ENCODE results near the gene SEL1L2. TPM values are rescaled to one million over a fixed set of nuclear protein-coding genes. Genes with fewer than 3 reads are reported as not detected.

The SEL1L2 gene
- total RNA-seq, 1 donor from 2014 or later = not detected

- no peak overlapping the region for H3K4me3 Mint-ChIP-seq
- no peak overlapping the region for H3K27ac Mint-ChIP-seq
- no peak for DNase-seq
- H3K4me1 Mint-ChIP-seq = no peaks in the 10 kb centered on the region
- no peaks in the 10 kb centered on the region for H3K9me3 Mint-ChIP-seq
- H3K27me3 Mint-ChIP-seq = no peaks in the 10 kb centered on the region
- H3K36me3 Mint-ChIP-seq (ENCODE audit: low read depth) = no peaks in the 10 kb centered on the region
- intact Hi-C loops (cut with micrococcal nuclease) = no loop called here
Observed at GRCh38 chr20:13910492-13910891, 79.9 kb downstream of the SEL1L2 start.

GRCh38 chr20:13909067-13909466 is 81.3 kb downstream of the SEL1L2 start:
- intact Hi-C loops (cut with micrococcal nuclease) = no loop called here
- Mint-ChIP-seq H3K36me3 (ENCODE audit: low read depth) (no peaks in the 10 kb centered on the region), H3K27me3 (no peaks in the 10 kb centered on the region), H3K4me3 (no peak overlapping the region), H3K4me1 (no peaks in the 10 kb centered on the region), H3K9me3 (no peaks in the 10 kb centered on the region), H3K27ac (no peak overlapping the region)
- no peak for DNase-seq

GRCh38 chr20:13904766-13905165 is 85.6 kb downstream of the SEL1L2 start:
- H3K27me3 Mint-ChIP-seq = no peaks in the 10 kb centered on the region
- H3K4me1 Mint-ChIP-seq = no peaks in the 10 kb centered on the region
- intact Hi-C loops (cut with micrococcal nuclease) = no loop called here
- peaks cover 3% of the 10 kb centered on the region for H3K9me3 Mint-ChIP-seq
- H3K36me3 Mint-ChIP-seq (ENCODE audit: low read depth) = no peaks in the 10 kb centered on the region
- DNase-seq = no peak
- no peak overlapping the region for H3K4me3 Mint-ChIP-seq
- H3K27ac Mint-ChIP-seq = no peak overlapping the region

- Mint-ChIP-seq H3K27ac (no peak overlapping the region), H3K4me3 (no peak overlapping the region), H3K9me3 (peaks cover 3% of the 10 kb centered on the region), H3K27me3 (no peaks in the 10 kb centered on the region), H3K36me3 (ENCODE audit: low read depth) (no peaks in the 10 kb centered on the region), H3K4me1 (no peaks in the 10 kb centered on the region)
- DNase-seq = no peak
- intact Hi-C loops (cut with micrococcal nuclease) = no loop called here
Observed at GRCh38 chr20:13900496-13900895, 89.9 kb downstream of the SEL1L2 start.

GRCh38 chr20:13898012-13898612 is 92.3 kb downstream of the SEL1L2 start:
- Mint-ChIP-seq H3K4me1 (no peaks in the 10 kb centered on the region), H3K4me3 (no peak overlapping the region), H3K36me3 (ENCODE audit: low read depth) (no peaks in the 10 kb centered on the region), H3K27ac (no peak overlapping the region), H3K27me3 (no peaks in the 10 kb centered on the region), H3K9me3 (peaks cover under 1% of the 10 kb centered on the region)
- intact Hi-C loops (cut with micrococcal nuclease) = no loop called here
- no peak for DNase-seq

GRCh38 chr20:13891575-13891974 is 98.8 kb downstream of the SEL1L2 start:
- no peaks in the 10 kb centered on the region for H3K36me3 Mint-ChIP-seq (ENCODE audit: low read depth)
- peaks cover 6% of the 10 kb centered on the region for H3K9me3 Mint-ChIP-seq
- intact Hi-C loops (cut with micrococcal nuclease) = no loop called here
- no peaks in the 10 kb centered on the region for H3K27me3 Mint-ChIP-seq
- no peaks in the 10 kb centered on the region for H3K4me1 Mint-ChIP-seq
- no peak overlapping the region for H3K27ac Mint-ChIP-seq
- no peak overlapping the region for H3K4me3 Mint-ChIP-seq
- no peak for DNase-seq

- no peaks in the 10 kb centered on the region for H3K36me3 Mint-ChIP-seq (ENCODE audit: low read depth)
- H3K27ac Mint-ChIP-seq = no peak overlapping the region
- H3K27me3 Mint-ChIP-seq = no peaks in the 10 kb centered on the region
- H3K9me3 Mint-ChIP-seq = no peaks in the 10 kb centered on the region
- no peaks in the 10 kb centered on the region for H3K4me1 Mint-ChIP-seq
- intact Hi-C loops (cut with micrococcal nuclease) = no loop called here
- no peak overlapping the region for H3K4me3 Mint-ChIP-seq
- DNase-seq = no peak
Observed at GRCh38 chr20:13884803-13885202, 105.6 kb downstream of the SEL1L2 start.

GRCh38 chr20:13883425-13883824 is 107.0 kb downstream of the SEL1L2 start:
- intact Hi-C loops (cut with micrococcal nuclease) = no loop called here
- DNase-seq = no peak
- H3K27ac Mint-ChIP-seq = no peak overlapping the region
- no peaks in the 10 kb centered on the region for H3K4me1 Mint-ChIP-seq
- H3K9me3 Mint-ChIP-seq = no peaks in the 10 kb centered on the region
- H3K4me3 Mint-ChIP-seq = no peak overlapping the region
- no peaks in the 10 kb centered on the region for H3K27me3 Mint-ChIP-seq
- no peaks in the 10 kb centered on the region for H3K36me3 Mint-ChIP-seq (ENCODE audit: low read depth)

GRCh38 chr20:13878566-13878965 is 111.8 kb downstream of the SEL1L2 start:
- Mint-ChIP-seq H3K9me3 (no peaks in the 10 kb centered on the region), H3K4me3 (no peak overlapping the region), H3K36me3 (ENCODE audit: low read depth) (no peaks in the 10 kb centered on the region), H3K27ac (no peak overlapping the region), H3K4me1 (no peaks in the 10 kb centered on the region), H3K27me3 (no peaks in the 10 kb centered on the region)
- intact Hi-C loops (cut with micrococcal nuclease) = no loop called here
- no peak for DNase-seq

GRCh38 chr20:13877793-13878192 is 112.6 kb downstream of the SEL1L2 start:
- no peak for DNase-seq
- no peaks in the 10 kb centered on the region for H3K27me3 Mint-ChIP-seq
- no peak overlapping the region for H3K27ac Mint-ChIP-seq
- intact Hi-C loops (cut with micrococcal nuclease) = no loop called here
- H3K36me3 Mint-ChIP-seq (ENCODE audit: low read depth) = no peaks in the 10 kb centered on the region
- H3K9me3 Mint-ChIP-seq = no peaks in the 10 kb centered on the region
- no peak overlapping the region for H3K4me3 Mint-ChIP-seq
- H3K4me1 Mint-ChIP-seq = no peaks in the 10 kb centered on the region

GRCh38 chr20:13875265-13875811 is 115.1 kb downstream of the SEL1L2 start:
- no peak for DNase-seq
- no peaks in the 10 kb centered on the region for H3K4me1 Mint-ChIP-seq
- no peak overlapping the region for H3K27ac Mint-ChIP-seq
- H3K27me3 Mint-ChIP-seq = no peaks in the 10 kb centered on the region
- H3K9me3 Mint-ChIP-seq = no peaks in the 10 kb centered on the region
- no peak overlapping the region for H3K4me3 Mint-ChIP-seq
- no peaks in the 10 kb centered on the region for H3K36me3 Mint-ChIP-seq (ENCODE audit: low read depth)
- intact Hi-C loops (cut with micrococcal nuclease) = no loop called here

GRCh38 chr20:13874394-13875157 is 115.8 kb downstream of the SEL1L2 start:
- H3K4me3 Mint-ChIP-seq = no peak overlapping the region
- no peaks in the 10 kb centered on the region for H3K4me1 Mint-ChIP-seq
- intact Hi-C loops (cut with micrococcal nuclease) = no loop called here

GRCh38 chr20:13873831-13874230 is 116.6 kb downstream of the SEL1L2 start:
- Mint-ChIP-seq H3K27me3 (no peaks in the 10 kb centered on the region), H3K36me3 (ENCODE audit: low read depth) (no peaks in the 10 kb centered on the region), H3K27ac (no peak overlapping the region), H3K4me3 (no peak overlapping the region), H3K4me1 (no peaks in the 10 kb centered on the region), H3K9me3 (no peaks in the 10 kb centered on the region)
- intact Hi-C loops (cut with micrococcal nuclease) = no loop called here
- no peak for DNase-seq

More at GRCh38 chr20:13874394-13875157, 115.8 kb downstream of the SEL1L2 start:
- no peaks in the 10 kb centered on the region for H3K9me3 Mint-ChIP-seq
- H3K27me3 Mint-ChIP-seq = no peaks in the 10 kb centered on the region
- no peaks in the 10 kb centered on the region for H3K36me3 Mint-ChIP-seq (ENCODE audit: low read depth)
- no peak for DNase-seq
- no peak overlapping the region for H3K27ac Mint-ChIP-seq

GRCh38 chr20:13870170-13870748 is 120.2 kb downstream of the SEL1L2 start:
- Mint-ChIP-seq H3K36me3 (ENCODE audit: low read depth) (no peaks in the 10 kb centered on the region), H3K4me3 (no peak overlapping the region), H3K4me1 (no peaks in the 10 kb centered on the region), H3K9me3 (no peaks in the 10 kb centered on the region), H3K27me3 (no peaks in the 10 kb centered on the region), H3K27ac (no peak overlapping the region)
- intact Hi-C loops (cut with micrococcal nuclease) = no loop called here
- DNase-seq = no peak
